HG02938 (cell line): ENCODE data around the gene CHN2.
"Not testable (repeated sequence)": the region's sequence is repeated elsewhere in the genome, so short reads cannot be mapped to it uniquely, and the experiment has no call there.

Experiments
- ATAC-seq: cut with Tn5 transposase; IDR thresholded peaks from one replicate; pipeline ENCODE4 v1.9.1; 2021; ENCODE audit warnings: mild to moderate bottlenecking, moderate library complexity; ENCODE audit not compliant: unreplicated experiment

Gene CHN2

GRCh38 chr7:29185613-29186012 lies 9.0 kb upstream of the CHN2 start:
- ATAC-seq, result no peak

- peak; percentile 57 for ATAC-seq
Observed at GRCh38 chr7:29189743-29190201, 4.8 kb upstream of the CHN2 start.

- ATAC-seq, result no peak
Observed at GRCh38 chr7:29190349-29191045, 4.1 kb upstream of the CHN2 start.

- no peak for ATAC-seq
Observed at GRCh38 chr7:29192323-29192722, 2.3 kb upstream of the CHN2 start.

DNA sequence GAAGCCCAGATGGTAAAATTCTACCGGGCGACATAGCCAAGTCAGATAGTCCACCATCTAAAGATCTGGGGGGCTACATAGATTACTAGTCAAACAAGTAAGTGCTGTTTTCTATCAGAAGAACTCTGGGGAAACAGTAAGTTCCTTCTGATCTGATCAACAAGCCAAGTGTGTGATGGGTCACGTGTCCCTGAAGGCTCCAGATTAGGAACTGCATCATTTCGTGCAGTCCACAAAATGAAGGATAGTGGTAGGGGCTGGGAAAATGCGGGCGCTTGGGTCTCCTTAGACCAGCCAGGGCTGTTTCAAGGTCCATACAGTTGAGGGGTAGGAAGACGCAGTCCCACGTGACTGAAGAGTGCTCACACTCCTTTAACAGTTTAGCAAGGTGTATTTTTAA lies 1.8 kb upstream of the CHN2 start:
- ATAC-seq, result no peak

- no peak for ATAC-seq
Observed at GRCh38 chr7:29193316-29194205, 1.0 kb upstream of the CHN2 start.

- ATAC-seq, result no peak
Observed at GRCh38 chr7:29194206-29194593, 375 bp upstream of the CHN2 start.

- ATAC-seq, result no peak
Observed at GRCh38 chr7:29196191-29196590, 1.6 kb downstream of the CHN2 start.

GRCh38 chr7:29196971-29197595 lies 2.5 kb downstream of the CHN2 start:
- no peak for ATAC-seq

GRCh38 chr7:29197916-29198315 lies 3.3 kb downstream of the CHN2 start:
- ATAC-seq, result no peak

- no peak for ATAC-seq
Observed at GRCh38 chr7:29199776-29200175, 5.2 kb downstream of the CHN2 start.

GRCh38 chr7:29202651-29203069 lies 8.1 kb downstream of the CHN2 start:
- no peak for ATAC-seq

DNA sequence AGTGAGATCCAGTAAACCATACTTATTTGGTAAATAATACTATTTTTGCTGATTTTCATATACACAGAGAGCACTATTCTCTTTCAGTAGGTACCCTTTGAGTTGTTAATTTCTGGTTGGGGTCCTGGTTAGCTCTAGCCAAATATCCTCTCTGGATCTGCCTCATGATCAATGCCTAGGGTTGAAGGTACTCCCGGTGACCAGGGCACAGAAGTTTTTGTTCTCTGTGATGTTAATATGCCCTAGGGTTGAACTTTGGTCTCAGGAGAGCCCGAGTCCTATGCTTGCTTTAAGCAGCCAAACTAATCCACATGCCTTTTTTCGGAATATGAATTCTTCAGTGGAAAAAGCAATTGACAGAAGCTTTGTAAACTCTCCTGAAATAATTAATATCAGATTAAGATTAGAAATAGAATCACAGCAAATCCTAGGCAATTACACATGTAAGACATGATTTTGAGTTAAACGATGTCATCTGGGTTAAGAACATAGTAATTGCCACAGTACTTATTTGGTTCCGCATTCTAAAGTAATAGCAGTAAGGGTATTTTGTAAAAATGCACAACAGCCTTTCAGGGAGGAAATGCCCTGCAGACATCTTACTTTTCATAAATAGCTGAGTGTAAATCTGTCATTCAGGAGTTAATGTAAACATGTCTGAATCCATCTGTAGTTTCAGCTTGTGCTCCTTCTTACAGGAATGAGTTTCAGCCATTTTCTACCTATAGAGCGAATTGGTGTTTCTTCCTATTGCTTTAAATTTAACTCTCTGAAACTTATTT lies 10.1 kb downstream of the CHN2 start:
- ATAC-seq, result no peak

- ATAC-seq, result no peak
Observed at GRCh38 chr7:29207162-29207801, 12.7 kb downstream of the CHN2 start.

GRCh38 chr7:29208410-29209250 lies 14.1 kb downstream of the CHN2 start:
- no peak for ATAC-seq

- ATAC-seq, result no peak
Observed at GRCh38 chr7:29209745-29210144, 15.2 kb downstream of the CHN2 start.

- ATAC-seq, result not testable (repeated sequence)
Observed at GRCh38 chr7:29212736-29213135, 18.2 kb downstream of the CHN2 start.

- no peak for ATAC-seq
Observed at GRCh38 chr7:29214056-29214455, 19.5 kb downstream of the CHN2 start.

- no peak for ATAC-seq
Observed at GRCh38 chr7:29214816-29215215, 20.2 kb downstream of the CHN2 start.
